WTC11 (cell line): ENCODE measurements around the gene TOMM40.

ENCODE experiments used
- ATF2 ChIP-seq: sonication (generic); formaldehyde crosslinking; IDR thresholded peaks from 2 replicates; pipeline ENCODE4 v1.8.1; 2022; ENCODE audit warnings: low read depth, missing genetic modification reagents, borderline replicate concordance
- CREB1 ChIP-seq: sonication (generic); formaldehyde crosslinking; IDR thresholded peaks from 2 replicates; pipeline ENCODE4 v1.8.0; 2023; ENCODE audit warnings: mild to moderate bottlenecking, missing genetic modification reagents
- CREM ChIP-seq: sonication (generic); formaldehyde crosslinking; IDR thresholded peaks from 2 replicates; pipeline ENCODE4 v1.8.1; 2022; ENCODE audit warnings: mild to moderate bottlenecking, missing genetic modification reagents, moderate library complexity
- CTCF ChIP-seq: fragments of 200-600 bp; IDR thresholded peaks from 2 replicates; pipeline ENCODE4 v1.8.0; 2022; ENCODE audit warnings: antibody characterized with exemption
- E2F4 ChIP-seq: sonication (generic); formaldehyde crosslinking; IDR thresholded peaks from 2 replicates; pipeline ENCODE4 v1.8.1; 2022; ENCODE audit warnings: low read depth, mild to moderate bottlenecking, moderate library complexity, missing genetic modification reagents, borderline replicate concordance
- E2F5 ChIP-seq: sonication (generic); formaldehyde crosslinking; IDR thresholded peaks from 2 replicates; pipeline ENCODE4 v1.8.1; 2022; ENCODE audit warnings: mild to moderate bottlenecking, moderate library complexity, missing genetic modification reagents
- ELF4 ChIP-seq: sonication (generic); formaldehyde crosslinking; IDR thresholded peaks from 2 replicates; pipeline ENCODE4 v1.8.1; 2022; ENCODE audit warnings: low read depth, mild to moderate bottlenecking, moderate library complexity, missing genetic modification reagents
- IRF1 ChIP-seq: sonication (generic); formaldehyde crosslinking; IDR thresholded peaks from 2 replicates; pipeline ENCODE4 v1.8.0; 2023; ENCODE audit warnings: missing genetic modification reagents
- JUN ChIP-seq: sonication (generic); formaldehyde crosslinking; IDR thresholded peaks from 2 replicates; pipeline ENCODE4 v1.8.0; 2023; ENCODE audit warnings: mild to moderate bottlenecking, missing genetic modification reagents
- OVOL2 ChIP-seq: fragments of 250-450 bp; sonication (Bioruptor Pico); IDR thresholded peaks from 2 replicates; pipeline ENCODE4 v1.9.0; 2021; ENCODE audit warnings: mild to moderate bottlenecking, borderline replicate concordance
- ZNF232 ChIP-seq: sonication (generic); formaldehyde crosslinking; IDR thresholded peaks from 2 replicates; pipeline ENCODE4 v1.8.0; 2022; ENCODE audit warnings: mild to moderate bottlenecking, missing genetic modification reagents
- TF ChIP-seq, protein P1 (sequence below): sonication (generic); formaldehyde crosslinking; IDR thresholded peaks from 2 replicates; pipeline ENCODE4 v1.8.0; 2022; ENCODE audit warnings: mild to moderate bottlenecking, missing genetic modification reagents
- TF ChIP-seq, protein P2 (sequence below): sonication (generic); formaldehyde crosslinking; IDR thresholded peaks from 2 replicates; pipeline ENCODE4 v1.8.0; 2023; ENCODE audit warnings: mild to moderate bottlenecking, missing genetic modification reagents
- TF ChIP-seq, protein P3 (sequence below): sonication (generic); formaldehyde crosslinking; IDR thresholded peaks from 2 replicates; pipeline ENCODE4 v1.8.1; 2023; ENCODE audit warnings: mild to moderate bottlenecking, missing genetic modification reagents, moderate library complexity

GRCh38 chr19:44903216-44903601 lies 12.2 kb downstream of the TOMM40 start:
- no peak for TF ChIP-seq CTCF
- TF ChIP-seq, protein P1, sequence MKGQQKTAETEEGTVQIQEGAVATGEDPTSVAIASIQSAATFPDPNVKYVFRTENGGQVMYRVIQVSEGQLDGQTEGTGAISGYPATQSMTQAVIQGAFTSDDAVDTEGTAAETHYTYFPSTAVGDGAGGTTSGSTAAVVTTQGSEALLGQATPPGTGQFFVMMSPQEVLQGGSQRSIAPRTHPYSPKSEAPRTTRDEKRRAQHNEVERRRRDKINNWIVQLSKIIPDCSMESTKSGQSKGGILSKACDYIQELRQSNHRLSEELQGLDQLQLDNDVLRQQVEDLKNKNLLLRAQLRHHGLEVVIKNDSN (CRISPR knock-in tag) = no peak
- no peak for TF ChIP-seq ELF4
- TF ChIP-seq, protein P2, sequence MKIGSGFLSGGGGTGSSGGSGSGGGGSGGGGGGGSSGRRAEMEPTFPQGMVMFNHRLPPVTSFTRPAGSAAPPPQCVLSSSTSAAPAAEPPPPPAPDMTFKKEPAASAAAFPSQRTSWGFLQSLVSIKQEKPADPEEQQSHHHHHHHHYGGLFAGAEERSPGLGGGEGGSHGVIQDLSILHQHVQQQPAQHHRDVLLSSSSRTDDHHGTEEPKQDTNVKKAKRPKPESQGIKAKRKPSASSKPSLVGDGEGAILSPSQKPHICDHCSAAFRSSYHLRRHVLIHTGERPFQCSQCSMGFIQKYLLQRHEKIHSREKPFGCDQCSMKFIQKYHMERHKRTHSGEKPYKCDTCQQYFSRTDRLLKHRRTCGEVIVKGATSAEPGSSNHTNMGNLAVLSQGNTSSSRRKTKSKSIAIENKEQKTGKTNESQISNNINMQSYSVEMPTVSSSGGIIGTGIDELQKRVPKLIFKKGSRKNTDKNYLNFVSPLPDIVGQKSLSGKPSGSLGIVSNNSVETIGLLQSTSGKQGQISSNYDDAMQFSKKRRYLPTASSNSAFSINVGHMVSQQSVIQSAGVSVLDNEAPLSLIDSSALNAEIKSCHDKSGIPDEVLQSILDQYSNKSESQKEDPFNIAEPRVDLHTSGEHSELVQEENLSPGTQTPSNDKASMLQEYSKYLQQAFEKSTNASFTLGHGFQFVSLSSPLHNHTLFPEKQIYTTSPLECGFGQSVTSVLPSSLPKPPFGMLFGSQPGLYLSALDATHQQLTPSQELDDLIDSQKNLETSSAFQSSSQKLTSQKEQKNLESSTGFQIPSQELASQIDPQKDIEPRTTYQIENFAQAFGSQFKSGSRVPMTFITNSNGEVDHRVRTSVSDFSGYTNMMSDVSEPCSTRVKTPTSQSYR (CRISPR knock-in tag) = no peak
- no peak for TF ChIP-seq IRF1
- TF ChIP-seq JUN = no peak
- TF ChIP-seq ZNF232 (CRISPR knock-in tag) = no peak
- TF ChIP-seq CREB1 (CRISPR knock-in tag) = no peak
- TF ChIP-seq, protein P3, sequence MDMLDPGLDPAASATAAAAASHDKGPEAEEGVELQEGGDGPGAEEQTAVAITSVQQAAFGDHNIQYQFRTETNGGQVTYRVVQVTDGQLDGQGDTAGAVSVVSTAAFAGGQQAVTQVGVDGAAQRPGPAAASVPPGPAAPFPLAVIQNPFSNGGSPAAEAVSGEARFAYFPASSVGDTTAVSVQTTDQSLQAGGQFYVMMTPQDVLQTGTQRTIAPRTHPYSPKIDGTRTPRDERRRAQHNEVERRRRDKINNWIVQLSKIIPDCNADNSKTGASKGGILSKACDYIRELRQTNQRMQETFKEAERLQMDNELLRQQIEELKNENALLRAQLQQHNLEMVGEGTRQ (CRISPR knock-in tag) = no peak
- TF ChIP-seq OVOL2 (CRISPR knock-in tag) = no peak
- TF ChIP-seq E2F5 = no peak
- no peak for TF ChIP-seq ATF2 (CRISPR knock-in tag)
- no peak for TF ChIP-seq E2F4 (CRISPR knock-in tag)
- no peak for TF ChIP-seq CREM (CRISPR knock-in tag)
